ENCODE measurements around the gene WFDC10A.
"Not testable (repeated sequence)": the region's sequence is repeated elsewhere in the genome, so short reads cannot be mapped to it uniquely, and the experiment has no call there.

Gene WFDC10A

DNA sequence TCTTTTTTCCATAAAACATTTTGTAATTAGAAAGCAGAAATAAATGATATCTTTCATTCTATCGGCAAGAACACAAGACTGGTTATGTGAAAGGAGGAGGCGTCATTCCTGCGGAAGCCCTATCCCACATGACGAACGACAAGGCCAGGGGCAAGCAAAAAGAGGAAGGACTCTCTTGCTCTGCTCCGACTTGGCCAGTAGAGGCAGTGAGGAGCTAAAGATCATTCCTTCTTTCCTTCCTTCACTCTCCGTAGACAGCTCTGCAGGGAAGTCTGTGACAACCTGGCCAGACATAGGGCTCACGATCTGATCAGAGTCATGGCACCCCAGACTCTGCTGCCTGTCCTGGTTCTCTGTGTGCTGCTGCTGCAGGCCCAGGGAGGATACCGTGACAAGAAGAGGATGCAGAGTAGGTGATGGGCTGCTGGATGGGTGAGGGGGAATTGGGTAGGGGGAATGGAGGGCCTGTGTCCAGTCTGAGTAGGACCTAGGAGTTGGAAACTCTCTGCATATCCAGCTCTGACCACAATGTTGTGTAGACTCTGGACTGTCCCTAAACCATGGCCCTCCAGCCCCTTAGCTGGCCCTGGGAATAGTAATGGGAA, at the start of gene WFDC10A:
WFDC10A (plus strand) TSS at position 244 of the 605 bp plus-strand sequence; CDS start at position 319, 75 bp downstream.
- DNase-seq (ENCODE audit: low read depth), result no peak

DNA sequence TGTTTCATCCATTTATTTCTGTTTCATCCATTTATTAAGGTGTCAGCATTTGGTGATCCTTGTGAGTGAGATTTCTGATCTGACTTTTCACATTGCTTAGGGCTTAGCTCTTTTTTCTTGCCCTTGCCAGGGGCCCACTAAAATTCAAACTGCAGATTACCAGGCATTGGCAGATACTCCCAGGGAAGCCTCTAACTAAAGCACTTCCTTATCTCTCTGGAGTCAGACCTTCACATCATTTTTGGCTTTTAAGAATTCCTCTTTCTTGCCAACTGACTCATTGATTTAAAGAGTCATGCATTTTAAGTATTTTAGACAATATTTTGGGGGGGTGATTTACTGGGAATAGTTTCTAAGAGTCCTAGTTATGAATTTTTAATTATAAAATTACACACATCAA, 47.8 kb upstream of the WFDC10A start:
- DNase-seq (ENCODE audit: low read depth), result no peak

DNA sequence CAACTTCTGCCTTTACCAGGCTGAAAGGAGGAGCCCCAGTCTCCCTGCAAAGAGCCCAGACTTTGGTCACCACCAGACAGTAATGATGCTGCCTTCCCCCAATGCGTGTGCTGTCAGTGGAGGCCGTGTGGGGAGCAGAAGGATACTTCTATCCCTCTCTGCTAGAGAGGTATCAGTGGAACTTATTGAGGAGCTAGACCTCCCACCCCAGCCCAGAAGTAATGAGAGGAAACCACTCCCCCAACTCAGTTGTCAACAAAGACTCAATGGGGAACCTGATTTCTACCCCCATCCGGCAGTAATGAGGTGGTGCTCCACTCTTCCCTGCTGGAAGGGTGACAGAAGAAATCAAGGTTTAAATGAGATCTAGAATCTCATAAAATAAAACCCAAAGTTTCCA, 46.0 kb upstream of the WFDC10A start:
- no peak for DNase-seq (ENCODE audit: low read depth)

DNA sequence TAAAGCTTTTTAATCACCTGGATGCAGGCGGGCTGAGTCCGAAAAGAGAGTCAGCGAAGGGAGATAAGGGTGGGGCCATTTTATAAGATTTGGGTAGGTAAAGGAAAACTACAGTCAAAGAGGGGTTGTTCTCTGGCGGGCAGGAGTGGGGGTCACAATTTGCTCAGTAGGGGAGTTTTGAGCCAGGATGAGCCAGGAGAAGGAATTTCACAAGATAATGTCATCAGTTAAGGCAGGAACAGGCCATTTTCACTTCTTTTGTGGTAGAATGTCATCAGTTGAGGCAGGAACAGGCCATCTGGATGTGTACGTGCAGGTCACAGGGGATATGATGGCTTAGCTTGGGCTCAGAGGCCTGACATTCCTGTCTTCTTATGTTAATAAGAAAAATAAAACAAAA, 45.2 kb upstream of the WFDC10A start:
- DNase-seq (ENCODE audit: low read depth), result not testable (repeated sequence)

DNA sequence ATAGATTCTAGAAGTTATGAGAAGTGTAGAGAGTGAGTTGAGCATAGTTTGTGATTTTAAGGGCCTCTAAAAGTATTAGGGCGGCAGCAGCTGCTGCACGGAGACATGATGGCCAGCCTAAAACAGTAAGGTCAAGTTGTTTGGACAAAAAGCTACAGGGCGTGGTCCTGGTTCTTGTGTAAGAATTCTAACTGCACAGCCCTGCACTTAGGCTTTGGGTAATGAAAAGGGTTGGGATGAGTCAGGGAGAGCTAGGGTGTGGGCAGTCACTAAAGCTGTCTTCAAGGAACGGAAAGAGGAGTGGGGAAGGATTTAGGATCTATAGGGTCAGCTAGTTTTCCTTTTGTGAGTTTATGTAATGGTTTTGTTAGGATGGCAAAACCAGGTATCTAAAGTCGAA, 43.6 kb upstream of the WFDC10A start:
- DNase-seq (ENCODE audit: low read depth), result not testable (repeated sequence)

DNA sequence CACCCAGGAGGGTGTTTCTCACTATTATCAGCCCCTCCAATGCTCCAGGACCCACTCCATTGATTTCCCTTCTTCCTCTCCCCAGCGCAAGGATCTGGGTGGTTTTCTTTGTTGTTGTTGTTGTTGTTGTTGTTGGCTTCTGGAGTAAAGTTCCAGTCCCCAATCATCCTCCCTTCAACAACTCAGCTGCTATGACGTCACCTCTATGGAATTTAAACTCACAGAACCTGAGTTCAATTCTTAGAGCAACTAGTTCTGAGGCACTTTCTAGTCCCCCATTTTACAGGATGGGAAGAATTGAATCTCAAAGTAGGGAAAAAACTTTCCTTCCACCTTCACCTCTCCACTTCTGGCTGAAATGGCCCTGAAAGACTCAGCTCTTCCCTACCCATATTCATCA, 40.7 kb upstream of the WFDC10A start:
- DNase-seq (ENCODE audit: low read depth), result no peak

DNA sequence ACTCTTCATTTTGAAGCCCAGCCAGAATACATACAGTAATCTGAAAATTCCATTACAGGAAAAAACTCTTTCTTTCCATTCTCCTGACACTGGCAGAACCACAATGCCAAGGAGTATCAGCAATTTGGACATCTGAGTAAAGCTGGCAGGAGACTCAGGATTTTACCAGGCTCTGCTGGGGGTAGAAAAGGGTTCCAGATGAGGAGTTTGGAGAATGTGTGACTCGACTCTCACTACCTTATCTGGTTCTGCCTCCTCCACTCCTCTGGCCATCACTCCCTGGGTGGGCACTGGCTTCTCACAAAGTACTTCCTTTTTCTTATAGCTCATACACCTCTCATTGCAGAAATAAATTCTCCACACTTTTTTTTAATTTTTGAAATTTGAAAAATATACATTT, 39.8 kb upstream of the WFDC10A start:
- no peak for DNase-seq (ENCODE audit: low read depth)

DNA sequence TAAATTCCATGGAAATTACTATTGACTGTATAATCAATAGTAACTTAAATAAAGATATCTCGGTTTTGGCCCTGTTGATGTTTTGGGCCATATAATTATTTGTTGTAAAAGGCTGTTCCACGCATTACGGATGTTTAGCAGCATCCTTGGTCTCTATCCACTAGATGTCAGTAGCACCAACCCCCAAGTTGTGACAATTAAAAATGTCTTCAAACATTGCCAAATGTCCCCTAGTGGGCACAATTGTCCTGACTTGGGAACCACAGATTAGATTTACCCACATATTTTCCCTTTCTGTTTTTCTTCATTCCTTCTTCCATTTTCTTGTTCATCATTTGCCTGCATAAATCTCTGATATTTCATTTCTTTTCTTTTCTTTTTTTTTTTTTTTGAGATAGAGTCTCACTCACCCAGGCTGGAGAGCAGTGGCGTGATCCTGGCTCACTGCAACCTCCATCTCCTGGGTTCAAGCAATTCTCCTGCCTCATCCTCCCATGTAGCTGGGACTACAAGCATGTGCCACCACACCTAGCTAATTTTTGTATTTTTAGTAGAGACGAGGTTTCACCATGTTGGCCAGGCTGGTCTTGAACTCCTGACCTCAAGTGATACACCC, 36.9 kb upstream of the WFDC10A start:
- DNase-seq (ENCODE audit: low read depth), result no peak

DNA sequence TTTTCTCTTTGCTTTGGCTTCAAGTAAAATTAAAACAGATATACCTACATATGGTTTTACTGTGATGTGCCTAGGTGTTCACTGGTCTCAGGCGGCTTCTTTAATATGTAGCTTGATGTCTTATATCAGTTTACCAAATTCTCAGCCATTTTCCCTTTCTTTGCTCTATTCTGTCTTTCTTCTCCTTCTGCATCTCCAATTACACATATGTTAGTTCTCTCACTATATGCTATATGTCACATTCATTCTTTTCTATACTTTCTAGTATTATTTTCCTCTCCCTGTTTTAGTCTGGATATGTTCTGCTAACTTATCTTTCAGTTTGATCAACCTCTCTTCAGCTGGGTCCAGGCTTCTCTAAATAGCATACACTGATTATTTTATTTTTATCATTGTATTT, 36.0 kb upstream of the WFDC10A start:
- no peak for DNase-seq (ENCODE audit: low read depth)

DNA sequence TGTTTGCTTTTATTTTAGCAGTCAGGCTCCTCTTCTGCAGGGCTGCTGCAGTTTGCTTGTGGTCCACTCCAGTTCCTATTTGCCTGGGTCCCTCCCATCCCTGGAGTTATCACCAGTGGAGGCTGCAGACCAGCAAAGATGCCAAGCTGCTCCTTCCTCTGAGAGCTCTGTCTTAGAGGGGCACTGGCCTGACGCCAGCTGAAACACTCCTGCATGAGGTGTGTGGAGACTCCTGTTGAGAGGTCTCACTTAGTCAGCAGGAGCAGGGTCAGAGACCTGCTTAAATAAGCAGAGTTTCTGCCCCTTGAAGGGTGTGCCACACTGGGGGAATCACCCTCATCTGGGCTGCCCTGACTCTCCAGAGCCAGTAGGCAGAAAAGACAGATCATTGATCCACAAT, 34.3 kb upstream of the WFDC10A start:
- no peak for DNase-seq (ENCODE audit: low read depth)

DNA sequence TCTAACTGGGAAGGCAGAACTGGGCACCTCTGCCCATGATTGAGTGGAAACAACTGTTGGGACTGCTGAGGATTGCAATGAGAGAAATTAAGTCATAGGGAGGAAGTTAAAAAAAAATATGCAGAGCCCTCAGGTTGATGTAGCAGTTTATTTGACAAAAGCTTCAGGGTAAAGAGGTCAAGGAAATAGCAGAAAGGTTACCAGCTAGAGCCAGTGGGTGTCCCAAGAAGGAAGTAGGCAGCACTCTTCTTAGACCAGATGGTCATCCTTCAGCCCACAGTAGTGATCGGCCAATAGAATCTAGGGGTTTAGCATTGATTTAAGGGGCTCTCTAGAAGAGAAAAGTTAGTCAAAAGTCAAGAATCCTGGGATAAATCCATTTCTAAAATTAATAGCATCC, 21.7 kb upstream of the WFDC10A start:
- DNase-seq (ENCODE audit: low read depth), result no peak

DNA sequence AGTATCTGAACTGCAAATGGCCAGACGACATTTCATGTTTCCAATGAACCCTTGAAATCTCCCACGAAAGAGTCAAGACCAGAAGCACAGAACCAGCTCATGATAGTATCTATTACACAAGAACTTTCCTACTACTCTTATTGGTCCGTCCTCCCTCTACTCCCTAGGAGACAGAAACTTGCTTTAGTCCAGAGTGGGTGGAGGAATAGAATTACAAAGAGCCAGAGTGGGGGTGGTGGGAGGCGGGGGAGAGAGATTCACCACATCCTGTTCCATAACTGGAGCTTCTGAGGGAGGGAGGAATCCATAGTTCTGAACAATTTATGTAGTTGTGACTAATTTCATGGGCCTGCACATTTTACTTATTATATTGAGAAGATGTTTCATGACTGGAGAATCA, 18.5 kb upstream of the WFDC10A start:
- peak; percentile 85 for DNase-seq (ENCODE audit: low read depth)

DNA sequence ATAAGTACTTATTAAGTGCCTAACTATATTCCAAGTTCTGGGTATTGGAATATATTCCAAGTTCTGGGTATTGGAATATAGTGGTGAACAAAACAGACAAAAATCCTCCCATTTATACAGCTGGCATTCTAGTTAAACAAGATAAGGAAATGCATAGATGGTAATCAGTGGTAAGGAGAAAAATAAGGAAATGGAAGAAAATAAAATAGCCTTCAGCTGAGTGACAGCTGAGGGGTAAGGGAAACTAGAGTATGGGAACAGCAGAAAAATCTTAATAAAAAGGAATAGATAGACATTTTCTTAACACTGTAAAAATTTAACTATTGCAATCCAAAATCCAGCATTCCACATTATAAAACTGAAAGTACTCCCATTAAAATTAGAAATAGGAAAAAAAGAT, 17.2 kb upstream of the WFDC10A start:
- no peak for DNase-seq (ENCODE audit: low read depth)

DNA sequence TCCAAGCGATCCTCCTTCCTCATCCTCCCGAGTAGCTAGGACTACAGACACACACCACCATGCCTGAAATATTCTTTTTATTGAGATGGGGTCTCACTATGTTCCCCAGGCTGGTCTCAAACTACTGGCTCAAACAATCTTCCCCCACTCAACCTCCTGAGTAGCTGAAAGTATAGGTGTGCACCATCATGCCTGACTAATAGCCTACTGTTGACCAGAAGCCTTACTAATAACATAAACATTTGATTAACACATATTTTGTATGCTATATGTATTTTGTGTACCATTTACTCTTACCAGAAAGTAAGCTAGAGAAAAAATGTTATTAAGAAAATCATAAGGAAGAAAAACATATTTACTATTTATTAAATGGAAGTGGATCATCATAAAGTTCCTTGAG, 11.9 kb upstream of the WFDC10A start:
- no peak for DNase-seq (ENCODE audit: low read depth)

DNA sequence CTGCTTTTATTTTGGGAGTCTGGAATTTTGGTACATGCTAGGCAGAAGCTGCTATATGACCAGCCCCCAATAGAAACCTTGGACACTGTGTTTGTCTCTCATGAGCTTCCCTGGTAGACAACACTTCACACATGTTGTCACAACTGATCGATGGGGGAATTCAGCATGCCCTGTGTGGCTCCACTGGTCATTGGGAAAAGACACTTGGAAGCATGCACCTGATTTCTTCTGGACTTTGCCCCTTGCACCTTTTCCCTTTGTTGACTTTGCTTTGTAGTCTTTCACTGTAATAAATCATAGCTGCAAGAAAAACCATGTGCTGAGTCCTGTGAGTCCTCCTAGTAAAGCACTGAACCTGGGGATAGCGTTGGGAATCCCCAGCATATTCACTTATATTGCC, 7.9 kb upstream of the WFDC10A start:
- no peak for DNase-seq (ENCODE audit: low read depth)

DNA sequence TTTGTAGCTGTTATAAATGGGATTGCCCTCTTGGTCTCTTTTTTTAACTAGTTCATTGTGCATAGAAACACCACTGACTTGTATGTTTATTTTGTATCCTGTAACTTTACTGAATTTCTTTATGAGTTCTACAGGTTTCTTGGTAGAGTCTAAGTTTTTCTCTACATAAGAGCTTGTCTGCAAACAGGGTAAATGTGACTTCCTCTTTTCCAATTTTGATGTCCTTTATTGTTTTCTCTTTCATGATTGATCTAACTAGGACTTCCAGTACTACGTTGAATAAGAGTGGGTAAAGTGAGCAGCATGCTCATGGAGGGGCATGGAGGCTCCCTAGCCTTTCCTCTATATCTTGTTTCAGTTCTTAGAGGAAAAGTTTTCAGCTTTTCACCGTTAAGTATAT, 3.0 kb upstream of the WFDC10A start:
- DNase-seq (ENCODE audit: low read depth), result no peak

DNA sequence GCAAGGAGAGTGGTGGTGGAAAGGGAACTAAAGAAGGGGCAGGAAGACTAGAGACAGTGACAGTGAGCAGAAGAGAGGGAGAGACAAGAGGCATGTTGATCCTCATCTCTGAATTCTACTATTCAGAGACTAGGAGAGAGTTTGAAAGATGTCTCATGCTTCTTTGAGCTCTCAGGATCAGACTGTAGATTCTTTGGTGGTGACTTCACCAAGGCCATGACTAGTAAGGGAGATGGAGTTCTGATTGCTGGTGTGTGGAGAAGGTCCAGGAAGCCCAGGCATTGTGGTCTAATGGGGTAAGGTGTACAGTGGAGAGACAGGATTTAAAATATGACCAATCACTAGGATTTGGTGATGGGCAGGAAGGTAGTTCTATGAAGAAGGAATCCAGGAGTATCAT, 832 bp downstream of the WFDC10A start:
- no peak for DNase-seq (ENCODE audit: low read depth)

DNA sequence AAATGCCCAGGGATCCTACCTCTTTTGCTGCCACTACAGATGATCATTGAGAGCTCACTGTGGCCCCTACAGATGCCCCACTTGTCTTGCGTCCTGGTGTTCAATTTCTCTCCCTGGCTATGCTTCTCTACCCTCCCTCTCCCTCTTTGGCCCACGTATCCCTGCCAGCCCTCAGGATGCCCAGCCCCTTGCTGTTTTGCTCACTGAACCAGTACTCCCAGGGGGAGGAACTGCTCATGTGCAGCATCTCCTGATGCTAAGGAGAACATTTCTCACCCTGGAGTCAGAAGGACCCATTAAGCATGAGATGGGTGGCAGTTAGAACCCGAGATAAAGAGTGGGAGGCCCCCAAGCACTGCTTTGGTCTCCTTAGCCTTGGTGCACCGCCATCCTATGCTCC, 1.6 kb downstream of the WFDC10A start, which contains the start of gene WFDC9:
WFDC9 (minus strand) TSS at position 101 of the 400 bp plus-strand sequence. CDS start 21,103 bp downstream, outside the sequence.
- no peak for DNase-seq (ENCODE audit: low read depth)

DNA sequence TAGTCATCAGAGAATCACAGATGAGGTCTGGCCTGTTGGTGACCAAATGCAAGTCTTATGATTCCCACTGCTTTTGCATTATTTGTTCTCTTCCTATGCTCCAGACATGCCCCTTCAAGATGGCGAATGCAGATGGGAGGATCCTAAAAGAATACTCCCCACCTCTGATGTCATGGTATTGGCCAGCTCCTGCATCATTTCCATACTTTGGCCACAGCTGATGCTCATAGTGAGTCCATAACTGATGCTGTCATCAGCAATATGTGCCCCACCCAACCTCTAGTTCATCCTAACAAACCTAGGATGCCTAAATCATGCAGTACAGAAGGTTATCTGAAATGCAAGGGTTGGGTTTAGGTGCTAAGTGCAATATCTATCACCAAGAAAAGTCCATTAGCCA, 7.0 kb downstream of the WFDC10A start:
- no peak for DNase-seq (ENCODE audit: low read depth)

DNA sequence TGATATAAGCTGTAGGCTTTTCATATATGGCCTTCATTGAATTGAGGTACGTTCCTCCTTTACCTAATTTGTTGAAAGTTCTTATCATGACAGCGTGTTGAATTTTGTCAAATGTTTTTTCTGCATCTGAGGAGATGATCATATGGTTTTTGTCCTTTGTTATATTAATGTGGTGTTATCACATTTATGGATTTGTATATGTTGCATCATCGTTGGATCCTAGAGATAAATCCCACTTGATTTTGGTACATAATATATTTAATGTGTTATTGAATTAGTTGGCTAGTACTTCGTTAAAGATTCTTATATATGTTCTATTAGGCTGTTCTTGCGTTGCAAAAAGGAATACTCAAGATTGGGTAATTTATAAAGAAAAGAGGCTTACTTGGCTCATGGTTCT, 10.1 kb downstream of the WFDC10A start:
- no peak for DNase-seq (ENCODE audit: low read depth)

DNA sequence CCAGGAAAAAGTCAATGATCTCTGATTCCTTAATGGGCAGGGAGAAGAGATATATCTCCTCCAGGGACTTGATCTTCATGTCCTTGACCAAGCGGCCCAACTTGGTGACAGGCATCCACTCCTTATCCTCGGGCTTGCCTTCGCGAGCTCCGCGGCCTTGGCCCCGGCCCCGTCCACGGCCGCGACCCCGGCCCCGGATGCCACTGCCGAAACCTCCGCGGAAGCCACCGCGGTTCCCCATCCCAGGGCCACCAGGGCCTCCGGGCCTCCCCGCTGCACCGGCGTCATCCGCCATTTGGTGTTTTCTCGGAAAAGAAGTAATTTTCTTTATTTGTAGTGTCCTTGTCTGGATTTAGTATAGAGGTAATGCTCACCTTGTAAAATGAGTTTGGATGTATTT, 11.5 kb downstream of the WFDC10A start:
- DNase-seq (ENCODE audit: low read depth), result not testable (repeated sequence)

DNA sequence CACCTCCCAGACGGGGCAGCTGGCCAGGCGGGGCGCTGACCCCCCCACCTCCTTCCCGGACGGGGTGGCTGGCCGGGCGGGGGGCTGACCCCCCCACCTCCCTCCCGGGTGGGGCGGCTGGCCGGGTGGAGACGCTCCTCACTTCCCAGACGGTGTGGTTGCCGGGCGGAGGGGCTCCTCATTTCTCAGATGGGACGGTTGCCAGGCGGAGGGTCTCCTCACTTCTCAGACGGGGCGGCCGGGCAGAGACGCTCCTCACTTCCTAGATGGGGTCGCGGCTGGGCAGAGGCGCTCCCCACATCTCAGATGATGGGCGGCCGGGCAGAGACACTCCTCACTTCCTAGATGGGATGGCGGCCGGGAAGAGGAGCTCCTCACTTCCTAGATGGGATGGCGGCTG, 16.3 kb downstream of the WFDC10A start:
- DNase-seq (ENCODE audit: low read depth), result not testable (repeated sequence)

DNA sequence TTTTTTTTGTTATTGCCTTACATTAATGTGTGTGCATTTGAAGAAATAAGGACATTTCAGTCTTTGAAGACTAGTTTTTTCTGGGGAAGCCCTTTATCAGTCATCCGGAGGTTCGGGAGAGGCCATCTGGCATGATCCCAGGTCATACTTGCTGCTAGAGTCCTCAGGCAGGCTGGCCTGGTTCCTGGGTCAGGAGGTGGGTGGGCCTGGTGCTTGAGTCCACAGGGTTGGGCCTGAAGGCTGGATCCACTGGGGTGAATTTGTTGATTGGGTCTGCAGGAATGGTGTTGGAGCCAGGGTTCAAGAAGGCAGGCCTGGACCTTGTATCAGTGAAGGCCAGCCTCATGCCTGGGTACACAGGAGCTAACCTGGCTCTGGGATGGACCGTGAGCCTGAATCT, 17.3 kb downstream of the WFDC10A start:
- no peak for DNase-seq (ENCODE audit: low read depth)

DNA sequence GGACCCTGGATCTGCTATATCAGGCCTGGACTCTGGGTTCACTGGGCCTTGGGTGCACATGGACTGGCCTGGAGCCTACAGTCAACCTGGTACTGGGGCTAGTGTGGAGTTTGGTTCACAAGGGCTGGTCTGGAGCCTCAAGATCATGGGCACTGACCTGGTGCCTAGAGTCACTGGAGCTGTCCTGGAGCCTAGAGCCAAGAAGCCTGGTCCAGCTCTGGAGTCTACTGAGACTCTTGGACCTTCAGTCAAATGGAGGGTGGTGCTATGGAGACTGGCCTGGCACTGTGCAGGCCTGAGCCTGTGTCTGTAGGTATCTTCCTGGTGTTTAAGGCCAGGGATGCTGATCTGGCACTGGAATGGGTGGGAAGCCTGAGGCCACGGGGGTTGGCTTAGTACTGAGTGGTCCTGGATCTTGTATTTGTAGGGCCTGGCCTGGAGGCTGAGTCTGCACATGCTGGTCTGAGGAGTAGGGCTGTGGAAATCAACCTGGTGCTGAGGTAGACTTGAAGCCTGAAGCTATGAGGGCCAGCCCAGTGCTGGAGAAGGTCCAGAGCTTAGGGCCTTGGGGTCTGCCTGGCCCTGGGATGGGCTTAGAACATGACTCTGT, 18.0 kb downstream of the WFDC10A start:
- no peak for DNase-seq (ENCODE audit: low read depth)
